Upper lobe of left lung (tissue), 6 donors: ENCODE data around the gene KRTAP5-1. TPM values are rescaled to one million over a fixed set of nuclear protein-coding genes. Genes with fewer than 3 reads are reported as not detected.

Experiments used
- ATAC-seq, 2 donors: fragments of 200-7000 bp; cut with Tn5 transposase; one replicate each; pipeline ENCODE4 v1.9.1; 2022; ENCODE audit warnings: mild to moderate bottlenecking in 2 of 2, moderate library complexity in 2 of 2; ENCODE audit not compliant: low FRiP score in 2 of 2
- DNase-seq, 2 donors: peaks; one replicate each; pipeline ENCODE4 v3.0.0-alpha.2; 2019 to 2020
- H3K27ac ChIP-seq, 4 donors: fragments of 200-600 bp; sonication (generic); one replicate each; pipeline ENCODE4 v1.5.1; 2016 to 2019
- H3K27me3 ChIP-seq, 4 donors: fragments of 200-600 bp; sonication (generic); one replicate each; pipeline ENCODE4 v1.5.1; 2017 to 2019
- H3K36me3 ChIP-seq, 4 donors: fragments of 200-600 bp; sonication (generic); one replicate each; pipeline ENCODE4 v1.5.1; 2016 to 2019
- H3K4me1 ChIP-seq, 4 donors: fragments of 200-600 bp; sonication (generic); one replicate each; pipeline ENCODE4 v1.5.1; 2018 to 2019
- H3K4me3 ChIP-seq, 4 donors: fragments of 200-600 bp; sonication (generic); one replicate each; pipeline ENCODE4 v1.5.1; 2017 to 2019; ENCODE audit warnings: mild to moderate bottlenecking in 2 of 4, moderate library complexity in 1 of 4
- H3K9me3 ChIP-seq, 4 donors: fragments of 200-600 bp; sonication (generic); one replicate each; pipeline ENCODE4 v1.5.1; 2018 to 2019
- CTCF ChIP-seq, 6 experiments: fragments of 450-650 bp in 4 of 6; fragments of 200-600 bp in 2 of 6; sonication (generic) in 2 of 6; IDR thresholded peaks; one replicate each; pipeline ENCODE4 v1.5.1; 2016 to 2019; ENCODE audit warnings: antibody characterized with exemption in 6 of 6
- EP300 ChIP-seq, 4 donors: sonication (generic); formaldehyde crosslinking; IDR thresholded peaks; one replicate each; pipeline ENCODE4 v1.5.1; 2017; ENCODE audit warnings: antibody characterized with exemption in 4 of 4, control low read depth in 2 of 4
- POLR2A ChIP-seq, 4 donors: fragments of 450-650 bp; IDR thresholded peaks; one replicate each; pipeline ENCODE4 v1.5.1; 2016 to 2017; ENCODE audit warnings: antibody characterized with exemption in 4 of 4, mild to moderate bottlenecking in 2 of 4
- POLR2AphosphoS5 ChIP-seq, 2 donors: sonication (generic); formaldehyde crosslinking; IDR thresholded peaks; one replicate each; pipeline ENCODE4 v1.5.1; 2017; ENCODE audit warnings: antibody characterized with exemption in 2 of 2
- WGBS, 2 donors: methylation state at CpG; one replicate each; pipeline ENCODE4 v1.1.5; 2017 to 2018; 5-methylcytosine and 5-hydroxymethylcytosine counted together
- total RNA-seq, 6 donors: library from RNA; depleted of rRNA in 4 of 6; stranded (reverse); fragments of >200 nt in 4 of 6; gene quantifications; one replicate each; pipeline versions ENCODE4 v1.1.0 to v1.2.1, GENCODE V29; 2016 to 2021
- donor health status: DM: no; HTN: no; CAD: no; lungs with moderate emphysema.
- donor health status: DM: no; HTN: yes; CAD: no; lungs with severe emphysema.

Gene KRTAP5-1
- total RNA-seq, 6 donors from 2014 or later = not detected

GRCh38 chr11:1629326-1630185 lies 44.5 kb upstream of the KRTAP5-1 start, which contains the start of gene KRTAP5-5:
TSS of gene KRTAP5-5 (plus strand) at chr11:1629775. CDS start at chr11:1629841, 66 bp downstream.
- ATAC-seq (no peak), DNase-seq (no peak)
- H3K9me3 ChIP-seq = no peaks in the 10 kb centered on the region
- no peak within 1 kb of the TSS for H3K27ac ChIP-seq
- no peak within 1 kb of the TSS for H3K4me3 ChIP-seq
- H3K27me3 ChIP-seq = peaks cover 0 to 8% (median 0%) of the 10 kb centered on the region in 4 donors
- TF ChIP-seq EP300 (IDR thresholded peaks at IDR 0.05) (no peak), POLR2AphosphoS5 (IDR thresholded peaks at IDR 0.05) (no peak), CTCF (IDR thresholded peaks at IDR 0.05) (no peak), POLR2A (IDR thresholded peaks at IDR 0.05) (no peak)
- 50 to 61% methylated on average over 10 to 16 of the region's 26 CpGs for WGBS, 2 donors
- H3K4me1 ChIP-seq = peaks cover 0 to 12% (median 7%) of the 10 kb centered on the region in 4 donors
- H3K36me3 ChIP-seq = no peaks in the 10 kb centered on the region

- TF ChIP-seq POLR2AphosphoS5 (IDR thresholded peaks at IDR 0.05) (no peak), CTCF (IDR thresholded peaks at IDR 0.05) (peak; percentile 82 to 90 (median 86))
- WGBS, 2 donors = 34 to 38% methylated on average over 15 to 31 of the region's 35 CpGs
- DNase-seq = peak; percentile 44 to 90
- peak; percentile 77 to 85 for ATAC-seq
- no peaks in the 10 kb centered on the region for H3K9me3 ChIP-seq
- H3K36me3 ChIP-seq = no peaks in the 10 kb centered on the region
- H3K27me3 ChIP-seq = peaks cover 0 to 8% (median 0%) of the 10 kb centered on the region in 4 donors
- peaks cover 0 to 12% (median 7%) of the 10 kb centered on the region in 4 donors for H3K4me1 ChIP-seq
- H3K4me3 ChIP-seq = no peak overlapping the region
- no peak overlapping the region for H3K27ac ChIP-seq
Observed at GRCh38 chr11:1628506-1629325, 43.6 kb upstream of the KRTAP5-1 start.

GRCh38 chr11:1625541-1625940 lies 40.5 kb upstream of the KRTAP5-1 start:
- ATAC-seq = no peak
- WGBS, 2 donors = 84 to 86% methylated on average over 13 of the region's 13 CpGs
- H3K4me3 ChIP-seq = no peak overlapping the region

GRCh38 chr11:1624621-1625020 lies 39.5 kb upstream of the KRTAP5-1 start:
- DNase-seq (no peak), ATAC-seq (no peak)
- WGBS, 2 donors = 84 to 85% methylated on average over 16 of the region's 16 CpGs
- Histone ChIP-seq H3K9me3 (no peaks in the 10 kb centered on the region), H3K27ac (no peak overlapping the region), H3K4me3 (no peak overlapping the region), H3K36me3 (no peaks in the 10 kb centered on the region), H3K4me1 (peaks cover 0 to 8% (median 6%) of the 10 kb centered on the region in 4 donors), H3K27me3 (peaks cover 0 to 8% (median 0%) of the 10 kb centered on the region in 4 donors)
- TF ChIP-seq POLR2A (IDR thresholded peaks at IDR 0.05) (no peak), CTCF (IDR thresholded peaks at IDR 0.05) (no peak), POLR2AphosphoS5 (IDR thresholded peaks at IDR 0.05) (no peak), EP300 (IDR thresholded peaks at IDR 0.05) (no peak)

More at GRCh38 chr11:1625541-1625940, 40.5 kb upstream of the KRTAP5-1 start:
- Histone ChIP-seq H3K27me3 (peaks cover 0 to 8% (median 0%) of the 10 kb centered on the region in 4 donors), H3K9me3 (no peaks in the 10 kb centered on the region), H3K27ac (no peak overlapping the region), H3K36me3 (no peaks in the 10 kb centered on the region), H3K4me1 (peaks cover 0 to 8% (median 6%) of the 10 kb centered on the region in 4 donors)
- TF ChIP-seq POLR2AphosphoS5 (IDR thresholded peaks at IDR 0.05) (no peak), POLR2A (IDR thresholded peaks at IDR 0.05) (no peak), CTCF (IDR thresholded peaks at IDR 0.05) (no peak), EP300 (IDR thresholded peaks at IDR 0.05) (no peak)
- no peak for DNase-seq
